HG02840 (cell line): ENCODE data around the gene WNK2.

Experiments
- ATAC-seq: cut with Tn5 transposase; IDR thresholded peaks from one replicate; pipeline ENCODE4 v1.9.1; 2021; ENCODE audit warnings: mild to moderate bottlenecking, moderate library complexity, moderate number of reproducible peaks; ENCODE audit not compliant: unreplicated experiment, low FRiP score

The WNK2 gene

GRCh38 chr9:93197670-93198069, 13.7 kb downstream of the WNK2 start:
- ATAC-seq = no peak

- ATAC-seq = no peak
Observed at GRCh38 chr9:93198117-93198837, 14.3 kb downstream of the WNK2 start.

- no peak for ATAC-seq
Observed at GRCh38 chr9:93198838-93199625, 15.1 kb downstream of the WNK2 start.

- ATAC-seq = no peak
Observed at GRCh38 chr9:93200449-93200742, 16.5 kb downstream of the WNK2 start.

GRCh38 chr9:93200989-93201334, 17.0 kb downstream of the WNK2 start:
- ATAC-seq = no peak

- ATAC-seq = no peak
Observed at GRCh38 chr9:93203026-93203717, 19.2 kb downstream of the WNK2 start.

- no peak for ATAC-seq
Observed at GRCh38 chr9:93203718-93204469, 20.0 kb downstream of the WNK2 start.

- ATAC-seq = no peak
Observed at GRCh38 chr9:93204470-93205043, 20.6 kb downstream of the WNK2 start.

GRCh38 chr9:93205045-93205768, 21.3 kb downstream of the WNK2 start:
- no peak for ATAC-seq

GRCh38 chr9:93205896-93206575, 22.1 kb downstream of the WNK2 start:
- no peak for ATAC-seq

GRCh38 chr9:93206576-93207155, 22.7 kb downstream of the WNK2 start:
- no peak for ATAC-seq

- ATAC-seq = no peak
Observed at GRCh38 chr9:93207326-93207814, 23.4 kb downstream of the WNK2 start.

GRCh38 chr9:93207860-93208734, 24.2 kb downstream of the WNK2 start:
- ATAC-seq = no peak

- ATAC-seq = no peak
Observed at GRCh38 chr9:93209097-93209496, 25.2 kb downstream of the WNK2 start.

- ATAC-seq = no peak
Observed at GRCh38 chr9:93209576-93210323, 25.8 kb downstream of the WNK2 start.

- no peak for ATAC-seq
Observed at GRCh38 chr9:93210324-93210973, 26.5 kb downstream of the WNK2 start.
